GM23338 (cell line): ENCODE measurements around the gene PRODH2. TPM values are rescaled to one million over a fixed set of nuclear protein-coding genes. Genes with fewer than 3 reads are reported as not detected.

Experiments
- ATAC-seq: fragments of 200-7000 bp; cut with Tn5 transposase; 3 replicates; pipeline ENCODE4 v1.9.1; 2020
- DNase-seq: peaks from one replicate; pipeline ENCODE4 v3.0.0-alpha.2; 2015; ENCODE audit warnings: low spot score
- H2AFZ ChIP-seq: fragments of 200-600 bp; sonication (generic); 2 replicates; pipeline ENCODE4 v1.8.0; 2016; ENCODE audit warnings: antibody characterized with exemption, mild to moderate bottlenecking, moderate library complexity
- H3F3A ChIP-seq: fragments of 200-600 bp; sonication (generic); replicated peaks from 2 replicates; pipeline ENCODE4 v1.8.0; 2017; ENCODE audit warnings: antibody characterized with exemption, mixed run types, low read depth
- H3K27ac ChIP-seq: fragments of 200-600 bp; sonication (generic); 2 replicates; pipeline ENCODE4 v1.6.1; 2016; ENCODE audit warnings: low read depth
- H3K27me3 ChIP-seq: fragments of 200-600 bp; sonication (generic); 2 replicates; pipeline ENCODE4 v1.8.0; 2016; ENCODE audit warnings: mild to moderate bottlenecking, mixed run types, moderate library complexity; ENCODE audit not compliant: insufficient read depth
- H3K36me3 ChIP-seq: fragments of 200-600 bp; sonication (generic); 2 replicates; pipeline ENCODE4 v1.8.0; 2016; ENCODE audit warnings: mild to moderate bottlenecking; ENCODE audit not compliant: insufficient read depth
- H3K4me1 ChIP-seq: fragments of 200-600 bp; sonication (generic); 2 replicates; pipeline ENCODE4 v1.8.0; 2016; ENCODE audit warnings: mild to moderate bottlenecking, moderate library complexity; ENCODE audit not compliant: insufficient read depth
- H3K4me2 ChIP-seq: fragments of 200-600 bp; sonication (generic); 2 replicates; pipeline ENCODE4 v1.7.1; 2017; ENCODE audit warnings: mixed run types
- H3K4me3 ChIP-seq: fragments of 200-600 bp; sonication (generic); 2 replicates; pipeline ENCODE4 v1.6.1; 2016; ENCODE audit warnings: mixed run types
- H3K79me2 ChIP-seq: fragments of 200-600 bp; sonication (generic); replicated peaks from 2 replicates; pipeline ENCODE4 v1.8.0; 2017; ENCODE audit warnings: mild to moderate bottlenecking; ENCODE audit not compliant: insufficient read depth
- H3K9me2 ChIP-seq: fragments of 200-600 bp; sonication (generic); 2 replicates; pipeline ENCODE4 v1.8.0; 2017; ENCODE audit not compliant: insufficient read depth
- H4K20me1 ChIP-seq: fragments of 200-600 bp; sonication (generic); replicated peaks from 2 replicates; pipeline ENCODE4 v1.8.0; 2017; ENCODE audit warnings: mild to moderate bottlenecking; ENCODE audit not compliant: insufficient read depth
- H3K27ac Mint-ChIP-seq: 2 replicates; pipeline ENCODE4 v1.8.0; 2020; ENCODE audit warnings: inconsistent platforms, mild to moderate bottlenecking, moderate library complexity, mixed read lengths
- H3K27me3 Mint-ChIP-seq: 3 replicates; pipeline ENCODE4 v1.8.0; 2022; ENCODE audit warnings: low read depth, mild to moderate bottlenecking, moderate library complexity, mixed read lengths, inconsistent platforms; ENCODE audit not compliant: insufficient read depth, poor library complexity
- H3K36me3 Mint-ChIP-seq: 3 replicates; pipeline ENCODE4 v1.8.0; 2021; ENCODE audit warnings: low read depth, mild to moderate bottlenecking, inconsistent platforms, moderate library complexity, mixed read lengths
- H3K4me1 Mint-ChIP-seq: 3 replicates; pipeline ENCODE4 v1.8.0; 2020; ENCODE audit warnings: mild to moderate bottlenecking, inconsistent platforms, mixed read lengths
- H3K4me3 Mint-ChIP-seq: 3 replicates; pipeline ENCODE4 v1.8.0; 2021; ENCODE audit warnings: moderate library complexity, mild to moderate bottlenecking, inconsistent platforms, mixed read lengths
- H3K9me3 Mint-ChIP-seq: 3 replicates; pipeline ENCODE4 v1.8.0; 2020; ENCODE audit warnings: moderate library complexity, mild to moderate bottlenecking, inconsistent platforms, mixed read lengths
- CREB1 ChIP-seq: fragments of 250-450 bp; sonication (Bioruptor Pico); IDR thresholded peaks from 2 replicates; pipeline ENCODE4 v1.5.0; 2020; ENCODE audit warnings: low read depth, mild to moderate bottlenecking, moderate library complexity
- EZH2 ChIP-seq: fragments of 200-600 bp; sonication (generic); IDR thresholded peaks from one replicate; pipeline ENCODE4 v1.8.0; 2017; ENCODE audit warnings: antibody characterized with exemption, mild to moderate bottlenecking, low read depth; ENCODE audit not compliant: unreplicated experiment
- EZH2phosphoT487 ChIP-seq: fragments of 200-600 bp; sonication (generic); IDR thresholded peaks from one replicate; pipeline ENCODE4 v1.8.1; 2018; ENCODE audit warnings: antibody characterized with exemption; ENCODE audit not compliant: unreplicated experiment
- JUNB ChIP-seq: IDR thresholded peaks from one replicate; pipeline ENCODE4 v1.6.1; 2016; ENCODE audit warnings: antibody characterized with exemption; ENCODE audit not compliant: unreplicated experiment
- ZNF114 ChIP-seq: fragments of 250-450 bp; sonication (Bioruptor Pico); IDR thresholded peaks from 2 replicates; pipeline ENCODE4 v1.5.0; 2020; ENCODE audit warnings: mild to moderate bottlenecking, moderate library complexity
- ZNF462 ChIP-seq: fragments of 250-450 bp; sonication (Bioruptor Pico); IDR thresholded peaks from 2 replicates; pipeline ENCODE4 v1.5.0; 2020; ENCODE audit warnings: mild to moderate bottlenecking, moderate library complexity
- polyA plus RNA-seq: library from polyadenylated mRNA; unstranded; fragments of >200 nt; fragmentation: Nextera tagmentation; extraction: Ambion mirVana; gene quantifications from 2 replicates; pipeline ENCODE4 v1.2.1, GENCODE V29; 2016
- total RNA-seq: library from RNA; depleted of rRNA; stranded (reverse); fragments of >200 nt; shearing (Covaris generic); gene quantifications from 2 replicates; pipeline ENCODE4 v1.2.3, GENCODE V29; 2014

PRODH2 gene
- total and polyA plus RNA-seq, 2 experiments from 2014 or later: not detected

- H3K27ac ChIP-seq: no peak overlapping the region
- no peak overlapping the region for H2AFZ ChIP-seq
- Mint-ChIP-seq H3K4me1 (peaks cover 35% of the 10 kb centered on the region), H3K27me3 (peaks cover 25% of the 10 kb centered on the region), H3K4me3 (no peak overlapping the region; the same call in 2 of the 3 replicates), H3K9me3 (no peaks in the 10 kb centered on the region), H3K36me3 (peaks cover 6% of the 10 kb centered on the region; the same call in 1 of the 3 replicates), H3K27ac (no peak overlapping the region)
- H3K9me2 ChIP-seq: no peaks in the 10 kb centered on the region
- H3K4me2 ChIP-seq: no peak overlapping the region
- H4K20me1 ChIP-seq: no peaks in the 10 kb centered on the region
- no peak overlapping the region for H3K4me3 ChIP-seq
- 0 out of 2 replicates have a peak, but pooled peaks cover 3% of the 10 kb centered on the region for H3K27me3 ChIP-seq
- peaks cover 15% of the 10 kb centered on the region for H3K4me1 ChIP-seq
- TF ChIP-seq ZNF462 (CRISPR knock-in tag) (no peak), EZH2 (no peak), EZH2phosphoT487 (no peak), CREB1 (CRISPR knock-in tag) (no peak), ZNF114 (CRISPR knock-in tag) (no peak)
- H3F3A ChIP-seq: 0 out of 2 replicates have a peak, but pooled peaks cover 3% of the 10 kb centered on the region
- no peaks in the 10 kb centered on the region for H3K79me2 ChIP-seq
- no peaks in the 10 kb centered on the region for H3K36me3 ChIP-seq
- DNase-seq (no peak), ATAC-seq (no peak)
These were observed 30.1 kb downstream of the PRODH2 start for GRCh38 chr19:35782589-35782988.

GRCh38 chr19:35781650-35782049, 31.0 kb downstream of the PRODH2 start:
- no peak overlapping the region for H2AFZ ChIP-seq
- no peak overlapping the region for H3K4me3 ChIP-seq
- ATAC-seq: peak; percentile 5
- H3K4me1 ChIP-seq: peaks cover 25% of the 10 kb centered on the region
- 0 out of 2 replicates have a peak, but pooled peaks cover 3% of the 10 kb centered on the region for H3F3A ChIP-seq
- peak; percentile 51 for DNase-seq
- no peaks in the 10 kb centered on the region for H4K20me1 ChIP-seq
- Mint-ChIP-seq H3K36me3 (peaks cover 6% of the 10 kb centered on the region; the same call in 1 of the 3 replicates), H3K9me3 (no peaks in the 10 kb centered on the region), H3K4me3 (no peak overlapping the region; the same call in 2 of the 3 replicates), H3K4me1 (peaks cover 45% of the 10 kb centered on the region), H3K27ac (no peak overlapping the region), H3K27me3 (peaks cover 31% of the 10 kb centered on the region)
- no peaks in the 10 kb centered on the region for H3K36me3 ChIP-seq
- H3K4me2 ChIP-seq: no peak overlapping the region
- no peaks in the 10 kb centered on the region for H3K9me2 ChIP-seq
- H3K79me2 ChIP-seq: no peaks in the 10 kb centered on the region
- H3K27ac ChIP-seq: no peak overlapping the region
- peaks cover 6% of the 10 kb centered on the region for H3K27me3 ChIP-seq
- TF ChIP-seq CREB1 (CRISPR knock-in tag): no peak
- TF ChIP-seq EZH2: no peak
- no peak for TF ChIP-seq ZNF462 (CRISPR knock-in tag)
- TF ChIP-seq JUNB: no peak
